HepG2 (cell line): ENCODE measurements around the gene SMTNL1. TPM values are rescaled to one million over a fixed set of nuclear protein-coding genes. Genes with fewer than 3 reads are reported as not detected.

Experiments
- EP300 ChIP-seq, 3 experiments: sonication (generic) in 1 of 3; formaldehyde crosslinking in 1 of 3; IDR thresholded peaks; 2 replicates each; pipeline versions ENCODE4 v1.5.1 to v1.6.1; 2011 to 2020; ENCODE audit warnings: low read depth in 2 of 3, low read length in 2 of 3, borderline replicate concordance in 1 of 3, improper control_type of control experiment in 1 of 3, mild to moderate bottlenecking in 1 of 3, missing genetic modification reagents in 1 of 3, moderate library complexity in 1 of 3
- FLYWCH1 ChIP-seq: sonication (generic); formaldehyde crosslinking; IDR thresholded peaks from 2 replicates; pipeline ENCODE4 v1.8.1; 2023; ENCODE audit warnings: mild to moderate bottlenecking, missing genetic modification reagents
- GLI4 ChIP-seq: sonication (generic); formaldehyde crosslinking; IDR thresholded peaks from 2 replicates; pipeline ENCODE4 v1.5.1; 2020; ENCODE audit warnings: missing genetic modification reagents, mild to moderate bottlenecking, moderate library complexity, borderline replicate concordance
- HNRNPLL ChIP-seq: fragments of 200-400 bp; formaldehyde crosslinking; IDR thresholded peaks from 2 replicates; pipeline ENCODE4 v1.6.1; 2017; ENCODE audit warnings: mild to moderate bottlenecking, low read depth, low read length; ENCODE audit not compliant: poor library complexity, severe bottlenecking
- HOXA7 ChIP-seq: sonication (generic); formaldehyde crosslinking; IDR thresholded peaks from 2 replicates; pipeline ENCODE4 v1.8.1; 2022; ENCODE audit warnings: mild to moderate bottlenecking, missing genetic modification reagents, moderate library complexity
- IRF2 ChIP-seq: IDR thresholded peaks from 2 replicates; pipeline ENCODE4 v1.6.1; 2018; ENCODE audit warnings: missing genetic modification reagents, missing compliant biosample characterization
- MED13 ChIP-seq: sonication (generic); formaldehyde crosslinking; IDR thresholded peaks from 2 replicates; pipeline ENCODE4 v1.5.0; 2020; ENCODE audit warnings: missing genetic modification reagents
- PHF5A ChIP-seq: IDR thresholded peaks from one replicate; pipeline ENCODE4 v1.6.1; 2018; ENCODE audit warnings: low read depth, missing genetic modification reagents; ENCODE audit not compliant: unreplicated experiment
- SP2 ChIP-seq: sonication (generic); formaldehyde crosslinking; IDR thresholded peaks from 2 replicates; pipeline ENCODE4 v1.5.1; 2020; ENCODE audit warnings: mild to moderate bottlenecking, missing genetic modification reagents
- TBX2 ChIP-seq: sonication (generic); formaldehyde crosslinking; IDR thresholded peaks from 2 replicates; pipeline ENCODE4 v1.5.0; 2020; ENCODE audit warnings: missing genetic modification reagents, mild to moderate bottlenecking, borderline replicate concordance
- TOE1 ChIP-seq: sonication (generic); formaldehyde crosslinking; IDR thresholded peaks from 2 replicates; pipeline ENCODE4 v1.4.0; 2020; ENCODE audit warnings: mild to moderate bottlenecking, missing genetic modification reagents
- ZNF557 ChIP-seq: sonication (generic); formaldehyde crosslinking; IDR thresholded peaks from 2 replicates; pipeline ENCODE4 v1.4.0; 2020; ENCODE audit warnings: missing genetic modification reagents
- ZNF563 ChIP-seq: sonication (generic); formaldehyde crosslinking; IDR thresholded peaks from 2 replicates; pipeline ENCODE4 v1.8.0; 2022; ENCODE audit warnings: mild to moderate bottlenecking, moderate library complexity, missing genetic modification reagents
- ZNF614 ChIP-seq: IDR thresholded peaks from 2 replicates; pipeline ENCODE4 v1.6.1; 2018; ENCODE audit warnings: missing biosample characterization, missing genetic modification reagents, inconsistent platforms, borderline replicate concordance
- ZNF644 ChIP-seq: IDR thresholded peaks from 2 replicates; pipeline ENCODE4 v1.6.1; 2016; ENCODE audit warnings: low read depth
- ZNF646 ChIP-seq: sonication (generic); formaldehyde crosslinking; IDR thresholded peaks from 2 replicates; pipeline ENCODE4 v1.9.0; 2021; ENCODE audit warnings: mild to moderate bottlenecking, missing genetic modification reagents
- ZNF660 ChIP-seq: sonication (generic); formaldehyde crosslinking; IDR thresholded peaks from 2 replicates; pipeline ENCODE4 v1.5.1; 2020; ENCODE audit warnings: mild to moderate bottlenecking, low read depth, missing genetic modification reagents, borderline replicate concordance
- ZNF75D ChIP-seq: sonication (generic); formaldehyde crosslinking; IDR thresholded peaks from 2 replicates; pipeline ENCODE4 v1.8.1; 2023; ENCODE audit warnings: missing genetic modification reagents, mild to moderate bottlenecking, borderline replicate concordance
- polyA plus RNA-seq, 8 experiments: library from polyadenylated mRNA; depleted of rRNA in 3 of 8; stranded (reverse) in 7 of 8; unstranded in 1 of 8; fragments of >200 nt; fragmentation: Illumina TruSeq in 4 of 8; extraction: Trizol in 4 of 8; gene quantifications; 2 replicates each; pipeline versions ENCODE4 v1.2.1 to v1.2.3, GENCODE V29; 2011 to 2016; ENCODE audit warnings: low read depth in 4 of 8, missing spikeins in 1 of 8, mixed read lengths in 1 of 8; ENCODE audit not compliant: insufficient read depth in 1 of 8
- total RNA-seq, 5 experiments: library from RNA; depleted of rRNA; stranded (reverse); fragments of >200 nt; fragmentation: Illumina TruSeq; extraction: Trizol; gene quantifications; 2 replicates each; pipeline ENCODE4 v1.2.3, GENCODE V29; 2016; ENCODE audit warnings: low read depth in 1 of 5
- TF ChIP-seq, protein P1 (sequence below): IDR thresholded peaks from 2 replicates; pipeline ENCODE4 v1.6.1; 2012; ENCODE audit warnings: inconsistent platforms

SMTNL1 gene
- total and polyA plus RNA-seq, 2 of the 13 experiments (the other 11 are each of a cell fraction or from before 2014, with no cell fraction given), result 0.04 TPM; not detected in 1

DNA sequence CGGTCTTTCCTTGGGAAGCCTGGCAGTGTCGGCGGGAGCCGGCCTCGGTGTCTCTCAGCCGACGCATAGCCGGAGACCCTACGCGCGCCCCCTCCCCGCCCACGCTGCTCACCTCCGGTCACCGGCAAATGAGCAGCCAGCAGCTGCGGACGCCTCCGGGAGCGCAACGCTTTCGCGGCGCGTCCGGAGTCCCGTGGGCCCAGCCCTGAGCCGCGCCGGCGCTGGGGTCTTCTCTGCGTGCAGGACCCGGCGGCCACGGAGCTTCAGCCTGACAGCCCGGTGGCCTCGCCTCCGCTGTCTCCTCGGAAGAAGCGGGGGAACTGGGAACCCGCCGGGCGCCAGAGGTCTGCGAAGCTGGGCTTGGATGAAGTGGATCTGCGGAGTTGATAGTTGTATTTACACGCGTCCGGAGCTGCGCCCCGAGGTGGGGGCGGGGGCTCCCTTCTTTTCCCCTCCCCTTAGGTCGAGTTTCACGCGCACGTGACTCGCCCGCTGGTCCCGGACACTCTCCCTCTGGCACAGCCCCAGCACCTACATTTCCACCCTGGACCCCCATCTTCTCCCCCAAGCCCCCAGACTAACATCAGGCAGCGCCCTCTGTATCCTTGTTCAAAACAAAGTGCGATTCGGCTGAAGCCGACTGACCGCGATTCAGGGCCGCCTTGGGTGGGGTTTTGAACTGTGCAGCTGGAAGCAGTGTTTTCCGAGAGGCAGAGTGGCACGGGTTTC lies 21.9 kb upstream of the SMTNL1 start, which contains the start of gene SLC43A1 (continued):
- TF ChIP-seq, protein P1, sequence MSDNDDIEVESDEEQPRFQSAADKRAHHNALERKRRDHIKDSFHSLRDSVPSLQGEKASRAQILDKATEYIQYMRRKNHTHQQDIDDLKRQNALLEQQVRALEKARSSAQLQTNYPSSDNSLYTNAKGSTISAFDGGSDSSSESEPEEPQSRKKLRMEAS, result peak; percentile 80
- TF ChIP-seq ZNF644 (CRISPR knock-in tag) (no peak), FLYWCH1 (CRISPR knock-in tag) (no peak), ZNF660 (no peak), IRF2 (CRISPR knock-in tag) (0 out of 2 replicates have a peak, but pooled peaks have one; percentile 15), ZNF614 (no peak), HOXA7 (CRISPR knock-in tag) (no peak), ZNF557 (CRISPR knock-in tag) (no peak), PHF5A (CRISPR knock-in tag) (no peak), GLI4 (CRISPR knock-in tag) (no peak), ZNF75D (CRISPR knock-in tag) (no peak), MED13 (CRISPR knock-in tag) (peak; percentile 46; the same call in 1 of the 2 replicates), TOE1 (no peak), HNRNPLL (peak; percentile 89), ZNF646 (CRISPR knock-in tag) (no peak), SP2 (CRISPR knock-in tag) (no peak), TBX2 (CRISPR knock-in tag) (peak; percentile 18; the same call in 1 of the 2 replicates), ZNF563 (no peak; the same call in 1 of the 2 replicates), EP300 (IDR thresholded peaks at IDR 0.05; ENCODE audit: low read depth in 2 of 2, low read length in 2 of 2) (no peak), EP300 (CRISPR knock-in tag; IDR thresholded peaks at IDR 0.05; ENCODE audit: borderline replicate concordance) (no peak)
